Activated T-helper 17 cell treated with anti-CD3 and anti-CD28 coated beads, Interleukin-2, amount 50 U/mL, for 72 hours (primary cell): ENCODE measurements around the gene ADGRG3. TPM values are rescaled to one million over a fixed set of nuclear protein-coding genes. Genes with fewer than 3 reads are reported as not detected.
"Not testable (repeated sequence)": the region's sequence is repeated elsewhere in the genome, so short reads cannot be mapped to it uniquely, and the experiment has no call there.

ENCODE experiments used
- ATAC-seq: fragments of 150-1000 bp; cut with Tn5 transposase; replicated peaks from 2 replicates; pipeline ENCODE4 v1.10.0; 2021; ENCODE audit warnings: mild to moderate bottlenecking, moderate library complexity
- H3K27ac Mint-ChIP-seq: one replicate; pipeline ENCODE4 v1.8.0; 2022; ENCODE audit warnings: mixed read lengths
- H3K27me3 Mint-ChIP-seq: one replicate; pipeline ENCODE4 v1.8.0; 2022; ENCODE audit warnings: mixed read lengths
- H3K36me3 Mint-ChIP-seq: one replicate; pipeline ENCODE4 v1.8.0; 2022; ENCODE audit warnings: low read depth, mild to moderate bottlenecking, mixed read lengths
- H3K4me1 Mint-ChIP-seq: one replicate; pipeline ENCODE4 v1.8.0; 2022; ENCODE audit warnings: mixed read lengths
- H3K4me3 Mint-ChIP-seq: one replicate; pipeline ENCODE4 v1.8.0; 2022; ENCODE audit warnings: mild to moderate bottlenecking, mixed read lengths
- H3K9me3 Mint-ChIP-seq: one replicate; pipeline ENCODE4 v1.8.0; 2022; ENCODE audit warnings: mixed read lengths
- total RNA-seq, 2 donors: library from RNA; stranded (reverse); gene quantifications; one replicate each; pipeline ENCODE4 v1.2.3, GENCODE V29; 2022

The ADGRG3 gene
- total RNA-seq, 2 donors from 2014 or later: not detected

GRCh38 chr16:57670196-57670595 is 2.1 kb downstream of the ADGRG3 start:
- Mint-ChIP-seq H3K9me3 (no peaks in the 10 kb centered on the region), H3K27ac (no peak overlapping the region), H3K36me3 (no peaks in the 10 kb centered on the region), H3K27me3 (peaks cover 9% of the 10 kb centered on the region), H3K4me1 (no peaks in the 10 kb centered on the region), H3K4me3 (no peak overlapping the region)
- ATAC-seq: no peak

- H3K27me3 Mint-ChIP-seq, H3K27ac Mint-ChIP-seq, H3K4me3 Mint-ChIP-seq, ATAC-seq, H3K4me1 Mint-ChIP-seq, H3K36me3 Mint-ChIP-seq, H3K9me3 Mint-ChIP-seq: not testable (repeated sequence)
These were observed 3.3 kb downstream of the ADGRG3 start for GRCh38 chr16:57671451-57671850.

- no peak for ATAC-seq
- peaks cover 9% of the 10 kb centered on the region for H3K27me3 Mint-ChIP-seq
- no peaks in the 10 kb centered on the region for H3K4me1 Mint-ChIP-seq
- no peaks in the 10 kb centered on the region for H3K36me3 Mint-ChIP-seq
- no peak overlapping the region for H3K27ac Mint-ChIP-seq
- H3K4me3 Mint-ChIP-seq: no peak overlapping the region
- H3K9me3 Mint-ChIP-seq: no peaks in the 10 kb centered on the region
These were observed 4.3 kb downstream of the ADGRG3 start for GRCh38 chr16:57672416-57672815.

- Mint-ChIP-seq H3K27me3 (peaks cover 9% of the 10 kb centered on the region), H3K9me3 (no peaks in the 10 kb centered on the region), H3K4me1 (no peaks in the 10 kb centered on the region), H3K36me3 (no peaks in the 10 kb centered on the region), H3K4me3 (no peak overlapping the region), H3K27ac (no peak overlapping the region)
- ATAC-seq: no peak
These were observed 4.7 kb downstream of the ADGRG3 start for GRCh38 chr16:57672824-57673223.

- Mint-ChIP-seq H3K4me1 (no peaks in the 10 kb centered on the region), H3K27ac (no peak overlapping the region), H3K4me3 (no peak overlapping the region), H3K36me3 (no peaks in the 10 kb centered on the region), H3K9me3 (no peaks in the 10 kb centered on the region), H3K27me3 (peaks cover 9% of the 10 kb centered on the region)
- ATAC-seq: no peak
These were observed 7.8 kb downstream of the ADGRG3 start for GRCh38 chr16:57675741-57676551.

GRCh38 chr16:57676553-57677085 is 8.5 kb downstream of the ADGRG3 start:
- no peak overlapping the region for H3K4me3 Mint-ChIP-seq
- peaks cover 7% of the 10 kb centered on the region for H3K27me3 Mint-ChIP-seq
- H3K9me3 Mint-ChIP-seq: no peaks in the 10 kb centered on the region
- no peaks in the 10 kb centered on the region for H3K36me3 Mint-ChIP-seq
- no peak overlapping the region for H3K27ac Mint-ChIP-seq
- H3K4me1 Mint-ChIP-seq: no peaks in the 10 kb centered on the region
- no peak for ATAC-seq

- no peak for ATAC-seq
- H3K4me3 Mint-ChIP-seq: no peak overlapping the region
- no peaks in the 10 kb centered on the region for H3K36me3 Mint-ChIP-seq
- no peaks in the 10 kb centered on the region for H3K4me1 Mint-ChIP-seq
- H3K27ac Mint-ChIP-seq: no peak overlapping the region
- peaks cover 6% of the 10 kb centered on the region for H3K27me3 Mint-ChIP-seq
- H3K9me3 Mint-ChIP-seq: no peaks in the 10 kb centered on the region
These were observed 9.7 kb downstream of the ADGRG3 start for GRCh38 chr16:57677622-57678369.

- peaks cover under 1% of the 10 kb centered on the region for H3K27me3 Mint-ChIP-seq
- H3K4me3 Mint-ChIP-seq: no peak overlapping the region
- H3K36me3 Mint-ChIP-seq: no peaks in the 10 kb centered on the region
- ATAC-seq: no peak
- H3K9me3 Mint-ChIP-seq: no peaks in the 10 kb centered on the region
- H3K4me1 Mint-ChIP-seq: no peaks in the 10 kb centered on the region
- no peak overlapping the region for H3K27ac Mint-ChIP-seq
These were observed 10.9 kb downstream of the ADGRG3 start for GRCh38 chr16:57679016-57679415.

GRCh38 chr16:57679767-57680482 is 11.8 kb downstream of the ADGRG3 start:
- Mint-ChIP-seq H3K36me3 (no peaks in the 10 kb centered on the region), H3K4me3 (no peak overlapping the region), H3K9me3 (no peaks in the 10 kb centered on the region), H3K27ac (no peak overlapping the region), H3K27me3 (no peaks in the 10 kb centered on the region), H3K4me1 (no peaks in the 10 kb centered on the region)
- no peak for ATAC-seq

GRCh38 chr16:57680842-57681375 is 12.8 kb downstream of the ADGRG3 start:
- no peak overlapping the region for H3K27ac Mint-ChIP-seq
- H3K36me3 Mint-ChIP-seq: no peaks in the 10 kb centered on the region
- H3K9me3 Mint-ChIP-seq: no peaks in the 10 kb centered on the region
- H3K4me3 Mint-ChIP-seq: no peak overlapping the region
- H3K27me3 Mint-ChIP-seq: no peaks in the 10 kb centered on the region
- no peak for ATAC-seq
- no peaks in the 10 kb centered on the region for H3K4me1 Mint-ChIP-seq

GRCh38 chr16:57681950-57682728 is 14.0 kb downstream of the ADGRG3 start:
- Mint-ChIP-seq H3K27me3 (no peaks in the 10 kb centered on the region), H3K36me3 (no peaks in the 10 kb centered on the region), H3K4me1 (no peaks in the 10 kb centered on the region), H3K4me3 (no peak overlapping the region), H3K9me3 (no peaks in the 10 kb centered on the region), H3K27ac (no peak overlapping the region)
- ATAC-seq: no peak

GRCh38 chr16:57682809-57683635 is 14.9 kb downstream of the ADGRG3 start:
- no peak for ATAC-seq
- Mint-ChIP-seq H3K27me3 (no peaks in the 10 kb centered on the region), H3K4me1 (no peaks in the 10 kb centered on the region), H3K4me3 (no peak overlapping the region), H3K9me3 (no peaks in the 10 kb centered on the region), H3K27ac (no peak overlapping the region), H3K36me3 (no peaks in the 10 kb centered on the region)
